ENCODE measurements around the gene TOM1.

The TOM1 gene

DNA sequence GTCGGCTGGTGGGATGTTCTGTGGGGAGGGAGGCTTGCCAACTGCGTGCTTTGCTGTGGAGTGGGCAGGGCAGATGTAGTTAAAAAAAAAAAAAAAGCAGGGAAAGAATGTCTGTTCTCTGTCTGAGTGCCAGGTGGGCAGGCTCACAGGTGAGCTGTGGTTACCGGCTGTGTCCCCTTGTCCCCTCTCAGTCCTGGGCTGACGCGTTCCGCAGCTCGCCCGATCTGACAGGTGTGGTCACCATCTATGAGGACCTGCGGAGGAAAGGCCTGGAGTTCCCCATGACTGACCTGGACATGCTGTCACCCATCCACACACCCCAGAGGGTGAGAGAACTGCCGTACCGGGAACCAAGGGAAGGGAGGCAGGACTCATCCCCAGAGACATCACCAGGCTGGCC, 23.6 kb downstream of the TOM1 start:
- no peak overlapping the region for H3K4me3 ChIP-seq (ENCODE audit: low read depth, low read length)
- peaks cover 24% of the 10 kb centered on the region for H3K36me3 ChIP-seq
- H3K9me3 ChIP-seq (ENCODE audit: severe bottlenecking), result no peaks in the 10 kb centered on the region
- no peaks in the 10 kb centered on the region for H3K27me3 ChIP-seq (ENCODE audit: insufficient read depth, low read depth, severe bottlenecking)
- no peak for DNase-seq
- TF ChIP-seq, protein P1, sequence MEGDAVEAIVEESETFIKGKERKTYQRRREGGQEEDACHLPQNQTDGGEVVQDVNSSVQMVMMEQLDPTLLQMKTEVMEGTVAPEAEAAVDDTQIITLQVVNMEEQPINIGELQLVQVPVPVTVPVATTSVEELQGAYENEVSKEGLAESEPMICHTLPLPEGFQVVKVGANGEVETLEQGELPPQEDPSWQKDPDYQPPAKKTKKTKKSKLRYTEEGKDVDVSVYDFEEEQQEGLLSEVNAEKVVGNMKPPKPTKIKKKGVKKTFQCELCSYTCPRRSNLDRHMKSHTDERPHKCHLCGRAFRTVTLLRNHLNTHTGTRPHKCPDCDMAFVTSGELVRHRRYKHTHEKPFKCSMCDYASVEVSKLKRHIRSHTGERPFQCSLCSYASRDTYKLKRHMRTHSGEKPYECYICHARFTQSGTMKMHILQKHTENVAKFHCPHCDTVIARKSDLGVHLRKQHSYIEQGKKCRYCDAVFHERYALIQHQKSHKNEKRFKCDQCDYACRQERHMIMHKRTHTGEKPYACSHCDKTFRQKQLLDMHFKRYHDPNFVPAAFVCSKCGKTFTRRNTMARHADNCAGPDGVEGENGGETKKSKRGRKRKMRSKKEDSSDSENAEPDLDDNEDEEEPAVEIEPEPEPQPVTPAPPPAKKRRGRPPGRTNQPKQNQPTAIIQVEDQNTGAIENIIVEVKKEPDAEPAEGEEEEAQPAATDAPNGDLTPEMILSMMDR (IDR thresholded peaks at IDR 0.05; ENCODE audit: low read depth, low read length), result no peak
- H3K27ac ChIP-seq, result no peak overlapping the region

DNA sequence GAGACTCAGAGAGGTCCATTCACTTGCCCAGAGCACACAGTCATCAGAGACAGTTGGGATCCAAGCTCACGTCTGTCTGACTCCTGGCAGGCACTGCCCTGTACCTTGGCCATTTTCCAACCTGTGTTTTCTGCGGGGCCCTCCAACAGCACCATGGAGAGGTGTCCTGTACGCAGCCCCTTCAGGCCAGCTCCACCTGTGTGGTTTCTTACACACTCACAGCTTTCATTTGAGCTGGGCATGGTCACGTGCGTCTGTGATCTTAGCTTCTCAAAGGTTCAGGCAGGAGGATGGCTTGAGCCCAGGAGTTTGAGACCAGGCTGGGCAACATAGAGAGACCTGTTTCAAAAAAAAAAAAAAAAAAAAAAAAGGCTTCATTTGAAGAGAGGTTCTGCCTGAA, 24.4 kb downstream of the TOM1 start:
- Histone ChIP-seq H3K27me3 (ENCODE audit: insufficient read depth, low read depth, severe bottlenecking) (no peaks in the 10 kb centered on the region), H3K9me3 (ENCODE audit: severe bottlenecking) (no peaks in the 10 kb centered on the region), H3K27ac (no peak overlapping the region), H3K4me3 (ENCODE audit: low read depth, low read length) (no peak overlapping the region), H3K36me3 (peaks cover 24% of the 10 kb centered on the region)
- TF ChIP-seq, protein P1 (IDR thresholded peaks at IDR 0.05; ENCODE audit: low read depth, low read length), result no peak
- DNase-seq, result no peak

DNA sequence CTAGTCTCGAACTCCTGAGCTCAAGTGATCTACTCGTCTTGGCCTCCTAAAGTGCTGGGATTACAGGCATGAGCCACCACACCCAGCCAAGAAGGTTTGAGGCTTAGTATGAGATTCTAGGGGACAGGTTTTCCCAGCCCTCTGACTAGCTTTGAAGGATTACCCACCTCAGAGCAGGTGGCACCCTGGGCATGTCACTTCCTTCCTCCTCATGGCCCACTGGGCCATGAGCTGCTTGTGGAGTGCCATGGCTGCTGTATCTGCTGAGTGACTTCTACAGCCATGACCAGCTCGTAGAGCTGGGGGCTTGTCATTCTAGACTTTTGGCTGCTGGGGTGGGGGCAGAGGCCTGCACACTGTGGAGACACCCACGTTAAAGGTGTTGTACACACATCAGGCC, 25.1 kb downstream of the TOM1 start:
- no peak overlapping the region for H3K27ac ChIP-seq
- TF ChIP-seq, protein P1 (IDR thresholded peaks at IDR 0.05; ENCODE audit: low read depth, low read length), result no peak
- peaks cover 24% of the 10 kb centered on the region for H3K36me3 ChIP-seq
- H3K4me3 ChIP-seq (ENCODE audit: low read depth, low read length), result no peak overlapping the region
- DNase-seq, result no peak
- no peaks in the 10 kb centered on the region for H3K27me3 ChIP-seq (ENCODE audit: insufficient read depth, low read depth, severe bottlenecking)
- H3K9me3 ChIP-seq (ENCODE audit: severe bottlenecking), result no peaks in the 10 kb centered on the region

DNA sequence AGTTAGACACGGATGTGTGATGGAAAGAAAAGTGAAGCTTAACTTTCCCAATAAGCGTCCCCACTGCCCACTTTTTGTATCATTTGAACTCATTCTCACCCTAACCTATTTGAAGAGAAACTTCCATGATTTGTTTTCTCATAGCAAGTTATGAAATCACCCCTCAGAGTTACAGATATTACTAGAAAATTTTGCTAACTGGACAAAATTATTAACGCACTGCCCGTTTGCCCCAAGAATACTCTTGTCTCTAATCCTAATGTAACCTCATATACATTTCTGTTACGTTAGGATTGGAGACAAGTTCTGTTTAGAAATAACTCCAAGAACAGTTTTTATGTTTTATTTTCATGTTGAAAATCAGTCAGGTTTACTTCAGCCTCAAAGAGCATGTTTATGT, 25.5 kb downstream of the TOM1 start:
- TF ChIP-seq, protein P1 (IDR thresholded peaks at IDR 0.05; ENCODE audit: low read depth, low read length), result no peak
- Histone ChIP-seq H3K4me3 (ENCODE audit: low read depth, low read length) (no peak overlapping the region), H3K27ac (no peak overlapping the region), H3K36me3 (peaks cover 24% of the 10 kb centered on the region), H3K9me3 (ENCODE audit: severe bottlenecking) (no peaks in the 10 kb centered on the region), H3K27me3 (ENCODE audit: insufficient read depth, low read depth, severe bottlenecking) (no peaks in the 10 kb centered on the region)
- no peak for DNase-seq

DNA sequence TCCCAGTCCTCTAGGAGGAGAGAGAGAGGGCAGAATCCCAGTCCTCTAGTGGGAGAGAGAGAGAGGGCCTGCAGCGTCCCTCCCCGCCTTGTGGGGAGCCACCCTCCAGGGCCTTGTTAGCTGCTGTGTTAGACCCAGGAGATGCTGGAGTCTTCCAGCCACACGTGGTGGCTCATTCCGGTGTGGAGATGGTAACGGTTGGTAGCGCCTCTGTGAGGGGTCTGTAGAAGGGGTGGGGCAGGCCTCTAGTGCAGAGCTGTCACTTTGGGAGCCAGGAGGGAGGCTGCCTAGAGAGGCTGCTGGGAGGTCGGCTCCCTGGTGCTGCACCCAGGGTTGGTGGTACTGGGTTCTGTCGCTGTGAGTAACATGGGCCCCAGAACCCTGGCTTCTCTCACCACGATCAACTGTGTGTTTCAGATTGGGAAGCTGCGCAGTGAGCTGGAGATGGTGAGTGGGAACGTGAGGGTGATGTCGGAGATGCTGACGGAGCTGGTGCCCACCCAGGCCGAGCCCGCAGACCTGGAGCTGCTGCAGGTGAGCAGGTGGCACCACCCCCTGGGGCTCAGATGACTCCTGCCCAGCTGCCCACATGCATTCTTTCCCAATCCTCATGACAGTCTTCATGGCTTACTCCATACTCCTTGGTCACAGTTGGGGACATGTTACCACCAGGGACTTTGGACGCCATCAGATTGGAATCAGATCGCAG, 27.3 kb downstream of the TOM1 start:
- TF ChIP-seq, protein P1 (IDR thresholded peaks at IDR 0.05; ENCODE audit: low read depth, low read length), result no peak
- DNase-seq, result no peak
- no peaks in the 10 kb centered on the region for H3K27me3 ChIP-seq (ENCODE audit: insufficient read depth, low read depth, severe bottlenecking)
- H3K27ac ChIP-seq, result no peak overlapping the region
- H3K4me3 ChIP-seq (ENCODE audit: low read depth, low read length), result no peak overlapping the region
- peaks cover 28% of the 10 kb centered on the region for H3K36me3 ChIP-seq
- no peaks in the 10 kb centered on the region for H3K9me3 ChIP-seq (ENCODE audit: severe bottlenecking)
